Forelimb muscle (tissue), 1 donor: ENCODE results near the gene SLC17A7. TPM values are rescaled to one million over a fixed set of nuclear protein-coding genes. Genes with fewer than 3 reads are reported as not detected.

ENCODE experiments used
- DNase-seq: peaks from one replicate; pipeline ENCODE4 v3.0.0-alpha.2; 2013; ENCODE audit warnings: low read depth
- polyA plus RNA-seq: library from polyadenylated mRNA; unstranded; fragments of 120-200 nt; gene quantifications from one replicate; pipeline ENCODE4 v1.2.1, GENCODE V29; 2013; ENCODE audit not compliant: insufficient read length

SLC17A7 gene
- polyA plus RNA-seq, 1 donor: 1.2 TPM

DNA sequence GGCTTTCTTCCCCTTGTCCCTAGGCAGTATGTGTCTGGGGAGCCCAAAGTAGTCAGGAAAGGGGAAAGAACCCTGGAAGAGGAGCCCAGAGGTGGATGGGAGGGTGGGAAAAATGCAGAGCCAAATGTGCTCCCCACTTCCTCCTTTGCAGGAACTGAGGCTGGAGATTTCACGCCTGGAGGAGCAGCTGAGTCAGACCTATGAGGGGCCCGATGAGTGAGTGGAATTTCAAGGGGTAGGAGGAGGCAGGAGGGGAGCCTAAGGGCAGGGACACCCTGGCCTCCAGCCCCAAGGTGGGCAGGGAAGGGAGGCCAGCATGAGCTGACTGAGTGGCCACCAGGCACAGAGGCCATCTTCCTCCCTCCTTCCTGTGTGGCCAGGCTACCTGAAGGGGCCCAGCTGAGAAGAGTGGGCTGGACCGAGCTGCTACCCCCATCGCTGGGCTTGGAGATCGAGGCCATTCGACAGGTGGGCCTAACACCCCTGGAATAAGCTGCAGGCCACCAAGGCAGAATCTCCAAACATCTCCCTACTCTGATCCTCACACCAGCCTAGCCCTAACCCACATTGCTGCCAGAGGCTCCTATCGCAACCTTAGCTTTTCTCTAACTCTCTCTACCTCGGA, 32.4 kb downstream of the SLC17A7 start:
- DNase-seq: no peak

DNA sequence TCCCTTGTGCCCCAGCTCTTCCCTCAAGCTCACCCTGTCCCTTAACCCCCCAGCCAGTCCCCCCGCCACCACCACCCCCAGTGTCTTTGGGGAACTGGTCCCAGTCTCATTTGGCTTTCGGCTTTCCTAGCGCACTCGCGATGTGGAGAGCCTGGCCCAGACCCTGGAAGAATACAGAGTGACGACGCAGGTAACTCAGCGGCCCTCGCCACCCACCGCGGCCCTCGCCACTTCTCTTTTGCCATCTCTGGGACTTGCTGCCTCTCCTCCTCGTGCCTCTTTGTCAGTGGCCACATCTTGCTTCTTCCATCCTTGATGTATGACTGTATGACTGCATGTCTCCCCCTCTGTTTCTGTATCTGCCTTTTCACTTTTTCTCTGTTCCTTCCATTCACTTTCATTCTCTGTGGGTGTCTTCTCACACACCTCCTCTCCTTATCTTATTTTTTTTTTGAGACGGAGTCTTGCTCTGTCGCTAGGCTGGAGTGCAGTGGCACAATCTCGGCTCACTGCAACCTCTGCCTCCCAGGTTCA, 33.8 kb downstream of the SLC17A7 start:
- DNase-seq: no peak

DNA sequence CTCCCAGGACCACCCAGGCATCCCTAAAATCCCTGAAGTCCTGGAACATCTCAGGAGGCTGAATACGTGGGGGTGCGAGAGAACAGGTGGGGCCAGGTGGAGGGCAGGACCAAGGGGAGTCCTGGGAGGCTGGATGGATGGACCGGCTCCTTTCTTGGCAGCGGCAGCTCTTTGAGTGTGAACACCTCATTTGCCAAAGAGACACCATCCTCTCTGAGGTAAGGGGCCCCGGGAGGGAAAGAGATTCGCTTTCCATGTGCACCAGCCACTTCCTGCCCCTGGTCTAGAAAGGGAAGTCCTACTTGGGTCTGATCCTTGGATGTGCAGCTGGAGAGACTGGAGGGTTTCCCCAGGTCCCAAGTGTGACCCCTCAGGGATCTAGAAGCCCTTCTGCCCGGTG, 34.2 kb downstream of the SLC17A7 start:
- DNase-seq: no peak

DNA sequence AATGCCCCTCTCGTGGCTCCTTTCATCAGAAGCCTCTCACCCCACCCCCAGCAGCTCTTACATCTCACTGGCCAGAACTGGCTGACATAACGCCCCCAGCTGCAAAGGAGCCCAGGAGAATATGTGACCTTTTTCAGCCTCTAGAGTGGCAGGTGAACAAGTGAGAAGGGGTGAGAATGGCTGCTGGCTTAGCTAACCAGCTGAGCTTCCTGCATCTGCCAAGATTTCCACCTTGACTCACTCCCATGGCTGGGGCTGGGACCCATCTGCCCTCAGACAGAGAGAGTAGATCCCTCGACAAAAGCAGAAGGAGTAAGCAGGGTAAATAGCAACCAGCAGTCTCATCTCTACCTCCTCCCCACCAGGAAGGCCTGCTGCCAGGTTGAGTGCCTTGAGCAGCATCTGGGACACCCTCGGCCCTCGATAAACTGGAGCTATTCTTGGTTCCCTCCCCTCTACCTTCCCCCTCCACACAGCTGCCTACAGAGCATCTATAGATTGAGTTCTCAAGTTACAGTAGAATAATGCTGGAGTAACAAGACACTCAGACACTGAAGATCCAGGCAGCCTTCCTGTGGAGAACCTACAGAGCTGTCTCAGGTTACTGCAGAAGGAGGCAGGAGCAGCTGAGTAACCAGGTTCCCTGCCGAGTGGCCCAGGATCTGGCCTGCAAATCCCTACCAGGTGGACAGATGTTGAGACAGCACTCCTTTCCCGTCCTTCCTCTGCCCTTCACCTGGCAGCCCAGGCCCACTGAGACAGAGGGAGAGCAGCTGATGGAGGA, 37.7 kb downstream of the SLC17A7 start:
- no peak for DNase-seq

DNA sequence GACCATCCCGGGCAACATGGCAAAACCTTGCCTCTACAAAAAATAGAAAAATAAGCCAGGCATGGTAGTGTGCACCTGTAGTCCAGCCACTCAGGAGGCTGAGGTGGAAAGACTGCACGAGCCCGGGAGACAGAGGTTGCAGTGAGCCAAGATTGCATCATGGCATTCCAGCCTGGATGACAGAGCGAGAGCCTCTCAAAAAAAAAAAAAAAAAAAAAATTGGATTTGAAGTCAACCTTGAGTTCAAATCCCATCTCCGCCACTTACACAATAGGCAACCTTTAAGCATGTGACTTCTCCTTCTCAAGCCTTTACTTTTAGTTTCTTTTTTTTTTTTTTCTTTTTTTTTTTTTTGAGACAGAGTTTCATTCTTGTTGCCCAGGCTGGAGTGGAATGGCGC, 41.3 kb downstream of the SLC17A7 start:
- DNase-seq: no peak

DNA sequence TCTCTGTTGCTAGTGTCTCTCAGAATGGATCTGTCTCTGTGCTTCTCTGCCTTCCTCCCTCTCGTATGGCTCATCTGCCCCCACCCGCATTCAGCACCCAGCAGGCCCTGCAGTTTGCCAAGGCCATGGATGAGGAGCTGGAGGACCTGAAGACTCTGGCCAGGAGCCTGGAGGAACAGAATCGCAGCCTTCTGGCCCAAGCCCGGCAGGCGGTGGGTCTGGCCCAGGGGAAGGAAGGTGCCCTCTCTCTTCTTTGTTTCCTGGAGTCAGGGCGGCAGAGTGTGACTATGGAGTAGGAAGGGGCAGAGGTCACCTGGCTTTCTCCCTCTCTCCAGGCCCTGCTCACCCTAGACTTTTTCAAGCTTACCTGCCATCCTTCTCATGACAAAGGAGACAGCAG, 42.4 kb downstream of the SLC17A7 start:
- DNase-seq: no peak

DNA sequence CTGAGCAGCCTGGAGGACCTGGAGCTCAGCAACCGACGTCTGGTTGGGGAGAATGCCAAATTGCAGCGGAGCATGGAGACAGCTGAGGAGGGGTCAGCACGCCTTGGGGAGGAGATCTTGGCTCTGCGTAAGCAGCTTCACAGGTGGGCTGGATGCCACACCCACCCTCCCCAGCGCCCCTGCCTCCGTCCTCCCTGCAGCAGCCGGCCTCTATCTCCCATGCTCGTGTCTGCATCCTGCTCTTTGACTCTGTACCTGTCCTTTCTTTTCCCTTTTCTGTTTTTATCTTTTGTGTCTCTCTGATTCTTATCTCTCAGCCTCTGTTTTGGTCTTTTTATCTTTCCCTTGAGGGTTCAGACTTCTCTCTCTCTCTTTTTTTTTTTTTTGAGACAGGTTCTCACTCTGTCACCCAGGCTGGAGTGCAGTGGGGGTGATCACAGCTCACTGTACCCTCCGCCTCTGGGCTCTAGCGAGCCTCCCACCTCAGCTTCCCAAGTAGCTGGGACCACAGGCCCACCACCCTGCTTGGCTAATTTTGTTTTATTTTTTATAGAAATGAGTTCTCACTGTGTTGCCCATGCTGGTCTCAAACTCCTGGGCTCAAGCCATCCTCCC, 43.2 kb downstream of the SLC17A7 start:
- DNase-seq: no peak

DNA sequence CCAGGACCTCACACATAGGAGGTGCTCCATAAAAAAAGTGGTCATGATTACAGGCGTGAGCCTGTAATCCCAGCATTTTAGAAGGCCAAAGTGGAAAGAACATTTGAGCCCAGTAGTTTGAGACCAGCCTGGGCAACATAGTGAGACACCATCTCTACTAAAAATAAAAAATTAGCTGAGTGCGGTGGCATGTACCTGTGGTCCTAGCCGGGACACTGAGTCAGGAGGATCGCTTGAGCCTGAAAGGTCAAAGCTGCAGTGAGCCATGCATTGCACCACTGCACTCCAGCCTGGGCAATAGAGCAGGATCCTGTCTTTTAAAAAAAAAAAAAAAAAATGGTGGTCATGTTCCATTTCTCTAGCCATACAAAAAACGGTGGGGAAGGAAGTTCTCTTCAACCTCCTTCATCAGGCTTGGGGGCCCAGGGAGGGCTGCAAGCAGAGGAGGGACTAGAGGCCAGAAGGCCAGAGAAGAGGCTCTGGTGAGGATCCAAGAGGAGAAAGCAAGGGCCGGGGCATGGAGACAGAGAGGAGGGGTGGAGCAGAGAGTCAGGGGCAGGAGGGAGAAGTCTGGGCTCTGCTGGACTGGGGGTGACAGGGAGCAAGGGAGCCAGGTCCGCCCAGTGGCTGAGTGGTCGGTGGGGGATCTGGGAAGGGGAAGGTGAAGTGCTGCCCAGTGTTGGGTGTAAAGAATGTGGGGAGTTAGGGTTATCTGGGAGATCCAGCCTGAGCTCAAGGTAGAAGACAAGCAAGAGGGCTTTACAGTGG, 44.4 kb downstream of the SLC17A7 start:
- DNase-seq: no peak

DNA sequence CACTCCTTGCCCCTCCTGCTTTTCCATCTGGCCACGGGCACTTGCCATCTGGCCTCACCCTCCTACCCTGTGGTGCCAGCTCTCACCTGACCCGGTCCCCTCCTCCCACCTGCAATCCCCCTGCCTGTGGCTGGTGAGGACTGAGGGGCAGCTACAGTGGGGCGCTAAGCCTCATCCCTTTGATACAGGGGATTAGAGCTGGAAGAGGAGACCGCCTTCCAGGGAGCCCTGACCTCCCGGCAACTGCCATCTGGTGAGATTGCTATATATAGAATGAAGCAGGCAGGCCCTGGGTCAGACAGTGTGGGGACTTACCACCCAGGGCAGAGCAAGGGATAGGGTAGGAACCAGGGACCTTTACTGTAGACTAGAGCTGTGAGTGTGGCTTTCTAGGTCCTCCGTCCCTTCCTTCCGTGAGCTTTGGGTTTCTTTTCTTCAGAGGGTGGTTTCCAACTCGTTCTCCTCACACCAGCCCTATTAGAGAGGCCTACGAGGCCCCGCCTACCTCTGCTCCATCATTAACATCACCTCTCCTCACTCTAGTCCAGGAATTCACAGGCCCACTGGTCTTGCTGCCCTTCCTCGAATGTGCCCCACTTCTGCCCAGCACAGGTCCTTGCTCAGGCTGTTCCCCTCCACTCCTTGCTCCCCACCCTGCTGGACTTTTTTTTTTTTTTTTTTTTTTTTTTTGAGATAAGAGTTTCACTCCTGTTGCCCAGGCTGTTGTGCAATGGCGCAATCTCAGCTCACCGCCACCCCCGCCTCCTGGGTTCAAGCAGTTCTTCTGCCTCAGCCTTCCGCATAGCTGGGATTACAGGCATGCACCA, 45.5 kb downstream of the SLC17A7 start:
- DNase-seq: no peak

DNA sequence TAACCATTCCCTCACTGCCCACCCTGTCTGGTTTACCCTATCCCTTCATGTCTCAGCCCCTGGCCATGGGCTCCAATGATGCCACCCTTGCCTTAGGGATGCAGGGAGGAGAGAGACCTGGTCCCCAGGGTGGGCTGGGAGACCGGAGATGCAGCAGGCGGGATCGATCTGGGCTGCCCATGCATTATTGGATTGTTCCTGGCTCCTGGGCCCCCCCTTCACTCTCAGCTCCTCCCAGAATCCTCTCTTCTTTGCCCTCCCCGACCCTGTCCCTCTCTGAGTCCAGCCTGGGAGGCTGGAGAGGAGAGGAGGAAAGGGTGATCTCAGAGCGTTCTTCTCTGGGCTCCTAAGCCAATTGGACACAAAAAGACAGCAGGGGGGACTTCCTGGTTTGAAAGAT, 47.4 kb downstream of the SLC17A7 start:
- no peak for DNase-seq

DNA sequence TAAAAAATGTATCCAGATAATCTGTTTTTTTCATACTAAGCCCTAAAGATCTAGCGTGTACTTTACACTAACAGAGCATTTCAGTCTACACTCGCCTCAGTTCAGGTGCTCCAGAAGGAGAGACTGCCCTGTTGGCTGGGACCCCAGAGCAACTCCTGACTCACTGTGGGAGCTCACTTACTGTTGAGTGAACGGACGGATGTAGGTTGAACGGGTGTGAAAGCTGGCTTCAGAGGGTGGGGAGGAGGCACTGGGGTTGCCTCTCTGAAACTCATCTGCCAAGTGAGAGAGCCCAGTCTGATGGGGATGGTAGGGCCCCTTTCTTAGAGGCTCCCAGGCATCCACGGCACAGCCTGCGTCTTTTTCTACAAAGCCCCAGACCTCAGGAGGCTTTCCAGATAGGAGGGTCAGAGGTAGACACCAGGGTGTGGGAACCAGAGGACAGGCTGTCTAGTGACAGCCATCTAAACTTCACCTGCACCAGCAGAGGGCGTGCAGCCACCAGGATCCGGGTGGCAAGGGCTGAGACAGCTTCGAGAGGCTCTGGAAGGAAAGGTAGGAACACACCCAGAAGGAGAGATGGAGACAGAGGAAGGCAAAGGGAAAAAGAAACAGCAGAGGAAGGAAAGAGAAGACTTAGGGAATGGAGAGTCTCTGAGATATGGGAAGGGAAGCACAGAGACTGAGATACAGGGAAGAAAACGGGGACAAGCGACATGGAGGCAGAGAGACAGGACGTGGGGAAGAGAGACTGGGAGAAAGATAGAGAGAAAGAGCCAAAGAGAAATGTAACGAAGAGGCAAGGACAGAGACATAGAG, 49.5 kb downstream of the SLC17A7 start:
- peak; percentile 47 for DNase-seq

DNA sequence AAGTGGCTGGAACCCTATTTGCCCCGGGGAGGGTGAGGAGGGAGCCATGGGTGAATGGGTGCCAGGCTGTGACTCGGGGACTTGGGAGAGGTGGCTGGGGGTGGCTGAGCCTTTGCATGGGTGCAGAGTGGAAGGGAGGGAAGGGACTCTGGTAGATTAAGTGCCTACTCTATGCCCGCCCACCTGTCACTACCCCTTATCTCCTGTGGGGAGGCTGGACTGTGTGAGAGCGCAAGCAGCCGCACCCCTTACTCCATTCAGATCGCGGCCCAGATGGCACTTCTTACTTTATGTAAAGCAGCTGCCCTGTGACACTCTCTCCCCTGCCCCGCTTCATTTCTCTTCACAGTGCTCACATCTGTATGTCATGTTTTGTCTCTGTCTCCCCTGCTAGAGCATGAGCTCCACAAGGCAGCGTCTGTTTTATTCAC, 50.4 kb downstream of the SLC17A7 start:
- no peak for DNase-seq

DNA sequence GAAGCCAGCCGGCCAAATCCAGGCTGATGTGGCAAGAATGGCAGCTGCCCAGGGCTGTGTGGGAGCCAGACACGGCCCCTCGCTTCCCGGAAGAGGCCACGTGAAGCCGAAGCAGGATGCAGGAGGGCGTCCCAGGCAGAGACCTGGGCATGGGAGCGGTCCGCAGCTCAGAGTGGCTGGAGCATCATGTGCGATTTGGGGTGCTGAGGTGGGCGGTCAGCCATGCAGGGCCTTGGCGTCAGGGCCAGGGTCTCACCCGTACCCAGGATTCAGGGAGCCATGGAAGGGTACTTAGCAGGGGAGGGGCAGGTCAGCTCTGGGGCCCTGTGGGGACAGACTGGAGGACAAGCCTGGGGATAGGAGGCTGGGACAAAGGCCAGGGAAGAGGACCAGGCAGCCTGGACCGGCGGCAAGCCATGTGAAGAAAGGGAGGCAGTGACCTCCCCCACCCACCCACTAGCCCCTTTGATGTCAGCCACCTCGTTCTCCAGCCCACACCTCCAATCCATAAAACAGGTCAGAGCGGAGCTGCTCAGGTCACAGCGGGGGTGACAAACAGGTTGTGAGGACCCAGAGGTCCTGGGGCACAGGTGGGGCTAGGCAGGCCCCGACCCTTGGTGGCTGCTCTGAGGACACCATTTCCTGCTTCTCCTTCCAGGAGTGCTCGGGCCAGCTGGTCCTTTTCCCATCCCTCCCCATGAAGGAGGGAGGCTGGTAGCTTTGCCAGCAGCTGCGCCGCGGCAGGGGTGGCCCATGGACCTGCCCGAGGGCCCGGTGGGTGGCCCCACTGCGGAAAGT, 51.0 kb downstream of the SLC17A7 start:
- DNase-seq: no peak

DNA sequence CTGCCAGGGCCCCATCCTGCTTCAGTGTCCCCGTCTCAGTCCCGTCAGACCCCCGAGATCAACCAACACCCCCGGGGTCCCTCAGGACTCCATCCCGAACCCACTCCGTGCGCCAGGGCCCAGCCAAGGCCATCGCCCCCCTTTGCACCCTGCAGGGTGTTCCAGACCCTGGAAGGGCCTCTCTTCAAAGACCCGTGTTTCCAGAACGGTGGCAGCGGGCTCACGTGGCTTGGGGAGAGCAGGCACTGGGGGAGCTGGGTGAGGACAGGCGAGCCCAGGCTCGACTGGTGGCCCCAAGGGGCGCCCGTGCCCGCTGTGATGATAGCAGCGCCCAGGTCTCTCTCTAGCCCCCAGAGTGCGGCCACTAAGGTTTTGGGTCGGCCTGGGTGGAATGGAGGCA, 51.9 kb downstream of the SLC17A7 start:
- DNase-seq: no peak

DNA sequence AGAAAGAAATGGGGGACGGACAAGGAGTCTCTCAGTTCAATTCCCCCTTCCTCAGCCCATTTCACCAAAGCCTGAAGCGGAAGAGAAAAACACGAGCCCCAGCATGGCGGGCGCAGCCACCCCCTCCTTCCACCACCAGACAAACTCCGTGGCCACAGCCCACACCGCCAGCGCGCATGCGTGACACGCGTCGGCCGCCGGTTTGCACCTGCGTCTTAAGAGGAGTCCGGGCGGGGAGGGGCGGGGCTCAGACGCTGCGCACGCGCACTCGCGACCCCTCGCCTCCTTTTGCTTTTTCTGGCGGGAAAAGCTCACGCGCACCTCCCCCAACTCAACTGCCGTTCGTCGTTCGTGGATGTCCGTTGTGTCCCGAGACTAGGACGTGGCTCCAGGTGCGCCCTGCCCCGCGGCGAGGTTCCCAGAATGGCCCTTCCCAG, 53.4 kb downstream of the SLC17A7 start, which contains the start of gene KASH5:
Gene KASH5 (plus strand): TSS at position 314 of the 437 bp plus-strand sequence. CDS start 2,635 bp downstream, outside the sequence.
- DNase-seq: peak; percentile 11

DNA sequence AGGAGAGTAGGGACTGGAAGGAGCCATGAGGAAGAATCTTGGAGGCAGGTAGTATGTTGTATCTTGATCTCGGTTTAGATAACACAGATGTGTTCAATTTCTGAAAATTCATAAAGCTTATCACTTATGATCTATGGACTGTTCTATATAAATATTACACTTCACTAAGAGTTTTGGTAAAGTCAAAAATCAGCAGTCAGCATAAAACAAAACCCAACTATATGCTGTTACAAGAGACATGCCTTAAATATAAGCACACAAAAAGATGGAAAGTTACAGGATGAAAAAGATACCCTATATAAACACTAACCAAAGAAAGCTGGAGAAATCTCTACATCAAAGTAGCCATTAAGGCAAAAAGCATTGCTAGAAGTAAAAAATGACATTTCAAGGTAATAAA, 57.7 kb downstream of the SLC17A7 start:
- no peak for DNase-seq

DNA sequence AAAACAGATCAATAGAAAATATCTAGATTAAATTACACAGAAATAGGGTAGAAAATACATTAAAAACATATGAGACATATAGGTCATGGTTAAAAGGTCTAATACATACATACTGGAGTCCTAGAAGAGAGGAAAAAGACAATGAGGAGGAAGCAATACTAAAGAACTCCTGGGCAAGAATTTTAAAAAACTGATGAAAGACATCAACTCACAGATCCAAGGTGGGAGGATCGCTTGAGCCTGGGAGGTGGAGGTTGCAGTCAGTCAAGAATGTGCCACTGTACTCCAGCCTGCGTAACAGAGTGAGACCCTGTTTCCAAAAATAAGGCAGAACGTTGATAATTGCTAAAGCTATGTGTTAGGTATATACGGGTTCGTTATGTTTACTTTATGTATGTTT, 58.7 kb downstream of the SLC17A7 start:
- DNase-seq: no peak

DNA sequence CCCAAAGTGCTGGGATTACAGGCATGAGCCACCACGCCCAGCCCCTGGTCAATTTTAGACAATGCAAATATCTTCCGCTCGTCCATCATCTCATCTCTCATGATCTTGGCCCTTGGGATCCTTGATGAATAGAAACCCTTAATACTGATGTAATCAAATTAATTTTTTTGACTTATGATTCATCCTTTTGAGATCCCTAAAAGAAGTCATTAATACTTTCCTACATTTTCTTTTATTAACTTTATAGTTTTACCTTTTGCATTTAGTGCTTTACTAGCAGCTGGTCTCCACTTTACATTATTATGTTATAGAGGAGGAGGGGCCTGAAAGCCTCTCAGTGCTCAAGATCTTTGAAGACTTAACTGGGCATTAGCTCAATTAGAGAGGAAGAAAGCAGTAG, 60.9 kb downstream of the SLC17A7 start:
- no peak for DNase-seq
